ENCODE measurements around the gene TGFB1.
"Not testable (repeated sequence)": the region's sequence is repeated elsewhere in the genome, so short reads cannot be mapped to it uniquely, and the experiment has no call there.

The TGFB1 gene

GRCh38 chr19:41369769-41370168, 16.0 kb upstream of the TGFB1 start:
- no peak for DNase-seq (ENCODE audit: low read depth)

DNA sequence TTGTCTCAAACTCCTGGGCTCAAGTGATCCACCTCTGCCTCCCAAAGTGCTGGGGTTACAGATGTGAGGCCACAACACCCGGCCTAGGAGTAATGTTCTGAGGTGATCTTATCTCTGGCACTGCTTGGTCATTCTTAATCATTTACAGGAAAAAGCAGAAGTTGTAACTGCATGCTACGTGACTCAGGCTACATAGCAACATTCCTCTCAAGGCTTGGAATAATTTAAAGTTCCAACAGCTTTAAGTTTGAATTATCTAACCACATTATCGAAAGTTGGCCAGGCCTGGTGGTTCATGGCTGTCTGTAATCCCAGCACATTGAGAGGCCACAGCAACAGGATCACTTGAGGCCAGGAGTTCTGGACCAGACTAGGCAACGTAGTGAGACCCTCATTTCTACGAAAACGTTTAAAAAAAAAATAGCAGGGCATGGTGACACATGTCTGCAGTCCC, 14.2 kb upstream of the TGFB1 start:
- no peak for DNase-seq (ENCODE audit: low read depth)

DNA sequence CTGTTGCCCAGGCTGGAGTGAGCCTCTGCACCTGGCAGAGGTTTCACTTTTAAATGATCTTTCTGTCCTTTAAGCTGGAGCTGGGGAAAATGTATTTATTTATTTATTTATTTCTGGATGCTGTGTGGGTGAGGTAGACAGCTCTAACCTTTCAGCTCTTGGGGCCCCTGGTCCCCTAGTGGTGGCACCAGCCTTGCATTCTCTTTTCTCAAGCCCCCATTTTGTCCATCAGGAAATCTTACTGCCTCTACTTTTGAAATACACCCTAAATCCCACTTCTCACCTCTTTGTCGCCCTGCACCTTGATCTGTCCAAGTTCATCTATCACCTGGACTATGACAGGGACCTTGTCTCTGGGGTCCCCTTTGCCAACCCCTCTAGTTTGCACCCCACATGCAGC, 12.4 kb upstream of the TGFB1 start:
- DNase-seq (ENCODE audit: low read depth) = no peak

DNA sequence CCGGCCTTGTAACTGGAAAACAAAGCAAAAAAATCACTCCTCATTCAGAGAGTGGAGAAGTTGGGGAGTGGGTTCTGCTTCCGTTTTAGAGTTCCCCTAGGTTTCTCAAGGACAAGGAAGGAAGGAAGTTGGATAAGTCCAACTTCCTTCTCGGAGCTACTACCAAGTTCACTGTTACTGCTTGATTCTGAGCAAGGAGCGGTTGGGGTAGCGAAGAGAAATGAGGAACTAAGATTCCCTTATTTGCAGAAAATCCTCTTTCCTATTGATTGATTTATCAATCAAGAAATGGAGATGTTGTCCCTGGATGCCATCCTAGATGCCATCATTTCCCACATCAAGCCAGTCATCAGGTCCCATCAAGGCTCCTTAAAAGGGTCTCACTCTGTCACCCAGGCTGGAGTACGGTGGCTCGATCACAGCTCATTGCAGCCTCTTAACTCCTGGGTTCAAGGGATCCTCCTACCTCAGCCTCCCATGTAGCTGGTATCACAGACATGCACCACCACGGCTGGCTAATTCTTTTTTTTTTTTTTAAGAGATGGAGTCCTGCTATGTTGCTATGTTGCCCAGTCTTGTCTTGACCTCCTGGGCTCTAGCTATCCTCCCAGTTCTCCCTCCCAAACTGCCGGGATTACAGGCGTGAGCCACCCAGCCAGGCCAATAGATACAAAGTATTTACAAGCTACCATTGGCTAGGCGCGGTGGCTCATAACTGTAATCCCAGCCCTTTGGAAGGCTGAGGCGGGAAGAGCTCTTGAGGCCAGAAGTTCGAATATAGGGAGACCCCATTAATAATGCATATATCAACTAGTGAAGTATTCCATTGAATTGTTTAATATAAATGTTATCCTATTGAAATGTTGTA, 11.0 kb upstream of the TGFB1 start:
- DNase-seq (ENCODE audit: low read depth) = no peak

- peak; percentile 94 for DNase-seq (ENCODE audit: low read depth)
Measured at GRCh38 chr19:41363753-41364523, 10.2 kb upstream of the TGFB1 start, which contains the start of gene B9D2. Gene B9D2 (minus strand): TSS chr19:41364149. CDS start chr19:41363519, 630 bp downstream.

GRCh38 chr19:41363371-41363752, 9.6 kb upstream of the TGFB1 start:
- DNase-seq (ENCODE audit: low read depth) = no peak

DNA sequence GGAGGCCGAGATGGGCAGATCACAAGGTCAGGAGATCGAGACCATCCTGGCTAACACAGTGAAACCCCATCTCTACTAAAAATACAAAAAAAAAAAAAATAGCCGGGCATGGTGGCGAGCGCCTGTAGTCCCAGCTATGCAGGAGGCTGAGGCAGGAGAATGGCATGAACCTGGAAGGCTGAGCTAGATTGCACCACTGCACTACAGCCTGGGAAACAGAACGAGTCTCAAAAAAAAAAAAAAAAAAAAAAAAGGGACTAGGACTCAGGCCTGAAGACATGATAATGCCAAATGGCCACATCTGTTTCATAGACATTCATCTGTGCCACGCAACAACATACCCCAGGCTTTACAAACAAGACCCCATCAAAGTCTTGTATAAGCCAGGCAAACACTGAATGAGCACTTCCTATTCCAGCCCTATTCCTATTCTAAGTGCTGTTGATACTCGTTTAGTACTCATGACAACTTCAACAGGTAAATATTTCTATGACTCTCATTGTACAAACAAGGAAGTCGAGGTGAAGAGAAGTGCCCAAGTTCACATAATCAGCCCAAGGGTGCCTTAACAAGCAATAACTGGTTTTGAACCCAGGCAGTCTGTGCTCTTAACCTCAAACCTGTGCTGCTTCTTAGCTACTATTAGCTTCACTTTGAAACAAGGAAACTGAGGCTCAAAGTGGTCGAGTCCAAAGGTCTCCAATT, 8.6 kb upstream of the TGFB1 start:
- no peak for DNase-seq (ENCODE audit: low read depth)

DNA sequence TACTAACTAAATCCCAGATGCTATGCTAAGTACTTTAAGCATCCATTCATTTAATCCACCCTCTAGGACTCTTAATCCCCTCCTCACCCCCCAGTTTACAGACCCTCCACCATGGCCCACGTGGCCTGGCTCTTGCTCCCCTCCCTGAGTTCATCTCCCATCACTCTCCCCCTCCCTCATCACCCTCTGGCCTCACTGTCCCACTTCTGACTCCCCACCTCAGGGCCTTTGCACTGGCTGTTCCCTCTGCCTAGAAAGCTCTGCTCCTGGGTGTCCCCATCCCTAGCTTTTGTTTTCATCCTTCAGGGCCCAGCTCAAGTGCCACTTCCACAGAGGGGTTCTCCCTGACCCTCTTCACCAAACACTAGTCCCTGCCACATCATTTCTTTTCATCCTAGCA, 6.0 kb upstream of the TGFB1 start:
- DNase-seq (ENCODE audit: low read depth) = no peak

GRCh38 chr19:41357746-41358145, 4.0 kb upstream of the TGFB1 start:
- no peak for DNase-seq (ENCODE audit: low read depth)

DNA sequence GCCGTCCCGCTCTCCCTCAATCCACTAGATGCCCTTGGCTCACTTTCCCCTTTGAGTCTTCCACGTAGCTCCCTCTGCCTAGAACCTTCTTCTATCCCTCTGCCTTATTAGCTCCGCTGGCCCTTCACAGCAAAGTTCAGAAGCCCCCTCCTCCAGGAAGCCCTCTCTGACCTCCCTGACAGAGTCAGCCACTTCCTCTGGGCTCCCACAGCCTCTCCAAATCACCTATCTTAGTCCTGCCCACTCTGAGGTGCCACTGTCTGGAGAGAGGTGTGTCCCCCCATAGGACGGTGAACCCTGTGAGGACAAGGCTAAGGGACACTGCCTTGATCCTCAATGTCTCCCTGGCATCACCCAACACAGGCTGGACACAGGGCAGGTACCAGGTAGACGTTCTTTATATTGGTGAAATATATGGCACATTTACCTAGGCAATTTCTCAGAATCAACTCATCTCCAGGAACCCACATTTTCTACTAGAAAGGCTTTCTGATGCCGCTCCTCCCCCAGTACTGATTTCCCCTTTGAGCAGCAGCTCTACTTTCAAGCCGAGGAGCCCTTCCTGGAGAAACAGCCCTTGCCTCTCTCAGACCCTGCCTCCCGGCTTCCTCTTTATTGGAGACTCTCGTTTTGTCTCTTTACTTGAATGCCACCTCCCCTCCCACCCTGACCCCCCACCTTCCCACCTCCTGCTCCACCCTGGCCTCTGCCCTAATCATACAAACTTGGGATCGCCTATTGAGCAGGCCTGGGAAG, 3.4 kb upstream of the TGFB1 start:
- DNase-seq (ENCODE audit: low read depth) = no peak

GRCh38 chr19:41355802-41356201, 2.1 kb upstream of the TGFB1 start:
- DNase-seq (ENCODE audit: low read depth) = no peak

DNA sequence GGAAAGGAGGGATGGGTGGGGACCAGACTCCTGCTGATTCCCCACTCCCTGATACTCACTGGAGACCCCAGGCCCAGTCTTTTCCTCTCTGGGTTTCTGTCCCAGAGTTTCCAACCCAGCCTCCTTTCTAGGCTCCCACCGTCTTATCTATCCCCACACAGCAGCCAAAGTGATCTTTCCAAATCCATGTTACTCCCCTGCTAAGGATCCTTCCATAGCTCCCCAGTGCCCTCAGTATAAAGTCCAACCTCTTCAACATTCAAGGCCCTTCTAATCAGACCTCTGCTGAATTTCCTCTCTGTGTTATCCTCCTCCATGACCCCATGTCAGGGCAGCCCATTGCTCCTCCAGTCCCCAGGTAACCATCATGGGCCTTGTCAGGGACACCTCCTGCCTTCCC, 1.3 kb upstream of the TGFB1 start:
- DNase-seq (ENCODE audit: low read depth) = no peak

DNA sequence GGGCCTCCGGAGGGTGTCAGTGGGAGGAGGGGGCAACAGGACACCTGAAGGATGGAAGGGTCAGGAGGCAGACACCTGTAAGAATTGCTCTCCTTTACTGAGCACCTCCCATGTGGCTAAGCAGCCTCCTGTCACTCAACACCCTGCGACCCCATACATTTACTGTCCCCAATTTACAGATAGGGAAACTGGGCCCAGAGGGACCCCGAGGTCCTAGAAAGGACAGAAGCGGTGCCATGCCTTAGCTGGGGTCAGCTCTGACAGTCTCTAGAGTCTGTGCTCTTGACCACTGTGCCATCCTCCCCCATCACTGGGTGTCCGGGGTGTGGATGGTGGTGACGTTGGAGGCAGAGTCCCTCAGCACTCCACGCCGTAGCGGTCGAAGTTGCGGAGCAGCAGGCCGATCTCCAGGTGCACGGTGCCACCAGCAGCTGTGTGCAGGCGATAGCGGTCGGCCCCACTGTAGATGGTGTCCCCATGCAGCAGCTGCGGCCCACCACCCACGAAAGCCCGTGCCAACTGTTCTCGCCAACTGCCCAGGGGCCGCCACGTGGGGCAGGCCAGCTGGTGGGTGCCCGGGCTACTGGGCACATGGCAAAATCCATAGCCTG, 726 bp upstream of the TGFB1 start:
- DNase-seq (ENCODE audit: low read depth) = no peak

DNA sequence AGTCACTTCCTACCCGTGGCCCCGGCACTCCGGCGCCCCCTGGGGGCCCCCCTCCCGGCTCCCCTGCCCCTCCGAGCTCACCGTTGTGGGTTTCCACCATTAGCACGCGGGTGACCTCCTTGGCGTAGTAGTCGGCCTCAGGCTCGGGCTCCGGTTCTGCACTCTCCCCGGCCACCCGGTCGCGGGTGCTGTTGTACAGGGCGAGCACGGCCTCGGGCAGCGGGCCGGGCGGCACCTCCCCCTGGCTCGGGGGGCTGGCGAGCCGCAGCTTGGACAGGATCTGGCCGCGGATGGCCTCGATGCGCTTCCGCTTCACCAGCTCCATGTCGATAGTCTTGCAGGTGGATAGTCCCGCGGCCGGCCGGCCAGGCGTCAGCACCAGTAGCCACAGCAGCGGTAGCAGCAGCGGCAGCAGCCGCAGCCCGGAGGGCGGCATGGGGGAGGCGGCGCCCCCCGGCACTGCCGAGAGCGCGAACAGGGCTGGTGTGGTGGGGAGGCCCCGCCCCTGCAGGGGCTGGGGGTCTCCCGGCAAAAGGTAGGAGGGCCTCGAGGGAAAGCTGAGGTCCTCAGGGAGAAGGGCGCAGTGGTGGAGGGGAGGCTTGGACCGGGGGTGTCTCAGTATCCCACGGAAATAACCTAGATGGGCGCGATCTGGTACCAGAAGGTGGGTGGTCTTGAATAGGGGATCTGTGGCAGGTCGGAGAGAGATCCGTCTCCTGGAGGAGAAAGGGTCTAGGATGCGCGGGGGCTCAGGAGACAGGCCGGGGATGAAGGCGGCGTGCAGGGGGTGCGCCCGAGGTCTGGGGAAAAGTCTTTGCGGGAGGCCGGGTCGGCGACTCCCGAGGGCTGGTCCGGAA, 885 bp downstream of the TGFB1 start:
- peak; percentile 78 for DNase-seq (ENCODE audit: low read depth)

- no peak for DNase-seq (ENCODE audit: low read depth)
Measured at GRCh38 chr19:41352279-41352608, 1.5 kb downstream of the TGFB1 start.

DNA sequence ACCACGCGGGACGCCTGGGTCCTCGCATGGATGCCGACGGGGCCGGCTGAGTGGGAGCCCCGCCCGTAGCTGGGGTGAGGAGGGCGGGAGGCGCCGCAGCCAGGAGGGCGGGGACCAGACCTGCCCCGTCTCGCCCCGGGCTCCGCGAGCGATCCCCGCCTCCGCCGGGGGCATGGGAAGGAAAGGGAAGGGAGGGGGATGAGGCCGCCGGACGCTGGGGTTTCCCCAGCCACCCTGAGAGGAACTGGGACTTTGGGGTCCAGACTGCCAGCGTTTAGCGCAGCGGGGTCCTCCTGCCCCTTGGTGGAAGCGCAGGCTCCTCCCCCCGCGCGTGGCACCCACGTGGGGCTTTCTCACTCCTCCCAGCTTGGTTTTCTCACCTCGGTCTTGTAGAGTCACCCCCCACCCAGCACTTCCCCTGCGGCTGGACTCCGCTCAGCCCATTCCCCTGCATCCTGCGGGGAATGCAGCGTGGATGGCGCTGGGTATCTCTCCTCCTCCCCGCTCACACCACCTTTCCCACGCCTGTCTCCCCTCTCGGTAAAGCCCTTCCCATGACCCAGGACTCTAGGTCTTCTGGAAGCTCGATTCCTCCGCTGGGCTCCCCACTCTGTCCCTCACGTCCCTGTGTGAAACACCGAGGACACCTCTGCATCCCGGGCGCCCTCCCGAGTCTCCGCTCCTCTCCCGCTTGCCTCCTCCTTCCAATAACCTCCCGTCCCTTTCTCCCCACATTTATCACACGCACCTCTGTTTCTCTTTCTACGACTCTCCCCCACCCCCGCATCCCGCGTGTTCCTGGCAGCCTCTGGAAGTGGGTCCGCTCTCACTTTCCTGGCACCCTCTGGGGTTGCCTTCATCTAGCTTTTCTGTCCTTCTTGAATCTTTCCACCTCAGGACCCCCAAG, 2.1 kb downstream of the TGFB1 start:
- DNase-seq (ENCODE audit: low read depth) = peak; percentile 78

DNA sequence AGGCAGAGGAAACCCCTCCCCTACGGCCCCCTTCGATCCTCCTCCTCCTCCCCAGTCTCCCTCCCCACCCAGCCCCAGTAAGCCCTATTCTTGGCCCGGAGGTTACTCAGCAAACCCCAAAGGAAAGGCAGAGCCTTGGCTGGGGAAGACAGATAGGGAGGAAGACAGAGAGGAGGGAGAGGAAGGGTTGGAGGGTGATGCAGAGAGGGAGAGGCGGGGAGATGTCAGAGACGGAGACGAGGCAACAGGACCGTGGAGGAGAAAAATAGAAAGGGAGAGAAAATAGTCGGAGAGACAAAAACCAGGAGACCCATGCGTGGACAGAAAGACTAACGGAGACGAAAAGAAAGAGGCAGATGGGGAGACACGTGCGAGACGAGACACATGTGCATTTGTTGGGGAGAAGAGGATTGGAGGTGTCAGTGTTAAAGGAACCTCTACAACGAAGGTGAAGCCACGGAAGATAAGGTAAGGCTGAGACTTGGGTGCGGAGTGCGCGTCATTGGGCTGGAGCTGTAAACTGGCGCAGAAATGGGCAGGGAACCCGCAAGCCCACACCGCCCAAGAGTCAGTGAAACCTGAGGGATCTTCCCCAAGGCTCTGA, 2.9 kb downstream of the TGFB1 start:
- no peak for DNase-seq (ENCODE audit: low read depth)

DNA sequence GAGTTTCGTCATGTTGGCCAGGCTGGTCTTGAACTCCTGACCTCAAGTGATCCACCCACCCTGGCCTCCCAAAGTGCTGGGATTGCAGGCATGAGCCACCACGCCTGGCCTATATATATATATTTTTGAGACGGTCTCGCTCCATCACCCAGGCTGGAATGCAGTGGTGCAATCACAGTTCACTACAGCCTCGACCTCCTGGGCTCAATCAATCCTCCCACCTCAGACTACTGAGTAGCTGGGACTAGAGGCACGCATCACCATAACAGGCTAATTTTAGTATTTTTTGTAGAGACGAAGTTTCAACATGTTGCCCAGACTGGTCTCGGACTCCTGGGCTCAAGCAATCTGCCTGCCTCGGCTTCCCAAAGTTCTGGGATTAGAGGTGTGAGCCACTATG, 6.8 kb downstream of the TGFB1 start:
- DNase-seq (ENCODE audit: low read depth) = not testable (repeated sequence)

DNA sequence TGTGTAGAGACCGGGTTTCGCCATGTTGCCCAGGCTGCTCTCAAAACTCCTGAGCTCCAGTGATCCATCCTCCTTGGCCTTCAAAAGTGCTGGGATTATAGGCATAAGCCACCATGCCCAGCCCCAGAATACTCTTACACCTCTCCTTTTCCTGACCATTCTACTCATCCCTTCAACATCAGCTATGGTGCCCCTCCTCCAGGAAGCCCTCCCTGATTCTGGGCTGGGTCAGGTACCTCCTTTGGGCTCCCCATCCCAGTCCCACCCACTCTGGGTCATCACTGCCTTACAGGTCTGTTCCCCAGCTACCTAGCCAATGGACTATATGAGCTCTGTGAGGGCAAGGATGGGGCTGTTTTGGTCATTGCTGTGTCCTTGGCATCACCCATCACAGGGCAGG, 9.6 kb downstream of the TGFB1 start:
- DNase-seq (ENCODE audit: low read depth) = no peak

All from activated T-cell treated with anti-CD3 and anti-CD28 coated beads for 48 hours (primary cell).